ENCODE results near the gene GZMB. TPM values are rescaled to one million over a fixed set of nuclear protein-coding genes. Genes with fewer than 3 reads are reported as not detected.

GZMB gene
- total and polyA plus RNA-seq, 4 donors, result 2.2 to 15.7 (median 5.6) TPM

GRCh38 chr14:24630087-24630871 lies 3.7 kb downstream of the GZMB start:
- H3K27ac ChIP-seq (ENCODE audit: low read depth in 1 of 2, low read length in 1 of 2), result no peak overlapping the region

GRCh38 chr14:24629521-24629920 lies 4.5 kb downstream of the GZMB start:
- no peak for ATAC-seq (ENCODE audit: insufficient read depth, low FRiP score)
- no peak overlapping the region for H3K9ac ChIP-seq (ENCODE audit: insufficient read depth in 1 of 2, low read length in 2 of 2)
- peaks cover 0 to 3% (median 0%) of the 10 kb centered on the region in 4 donors for H3K9me3 ChIP-seq (ENCODE audit: control insufficient read depth in 4 of 4, insufficient read depth in 3 of 4, low read length in 3 of 4)
- 90 to 91% methylated on average over 6 of the region's 6 CpGs for WGBS, 2 donors
- H3K4me3 ChIP-seq, result no peak overlapping the region
- no peaks in the 10 kb centered on the region for H3K36me3 ChIP-seq (ENCODE audit: control insufficient read depth in 4 of 4, insufficient read depth in 4 of 4, low read length in 4 of 4)
- DNase-seq, result no peak
- H3K27ac ChIP-seq (ENCODE audit: low read depth in 1 of 2, low read length in 1 of 2), result no peak overlapping the region
- H3K27me3 ChIP-seq (ENCODE audit: control insufficient read depth in 3 of 3, insufficient read depth in 3 of 3, low read length in 2 of 3), result no peaks in the 10 kb centered on the region
- TF ChIP-seq CTCF (IDR thresholded peaks at IDR 0.05; ENCODE audit: control extremely low read depth, extremely low read depth), result no peak
- peaks cover 0 to 10% (median 4%) of the 10 kb centered on the region in 5 donors for H3K4me1 ChIP-seq (ENCODE audit: control insufficient read depth in 5 of 5, insufficient read depth in 5 of 5, low read length in 5 of 5)

More at GRCh38 chr14:24630087-24630871, 3.7 kb downstream of the GZMB start:
- WGBS, 2 donors, result 90 to 92% methylated on average over 3 of the region's 3 CpGs
- Histone ChIP-seq H3K36me3 (ENCODE audit: control insufficient read depth in 4 of 4, insufficient read depth in 4 of 4, low read length in 4 of 4) (no peaks in the 10 kb centered on the region), H3K27me3 (ENCODE audit: control insufficient read depth in 3 of 3, insufficient read depth in 3 of 3, low read length in 2 of 3) (no peaks in the 10 kb centered on the region), H3K4me1 (ENCODE audit: control insufficient read depth in 5 of 5, insufficient read depth in 5 of 5, low read length in 5 of 5) (peaks cover 0 to 10% (median 4%) of the 10 kb centered on the region in 5 donors), H3K9me3 (ENCODE audit: control insufficient read depth in 4 of 4, insufficient read depth in 3 of 4, low read length in 3 of 4) (peaks cover 0 to 3% (median 0%) of the 10 kb centered on the region in 4 donors), H3K9ac (ENCODE audit: insufficient read depth in 1 of 2, low read length in 2 of 2) (no peak overlapping the region), H3K4me3 (no peak overlapping the region)
- no peak for TF ChIP-seq CTCF (IDR thresholded peaks at IDR 0.05; ENCODE audit: control extremely low read depth, extremely low read depth)
- ATAC-seq (ENCODE audit: insufficient read depth, low FRiP score) (no peak), DNase-seq (no peak)

- WGBS, 2 donors, result 81 to 89% methylated on average over 2 of the region's 2 CpGs
- ATAC-seq (ENCODE audit: insufficient read depth, low FRiP score), result no peak
- H3K4me3 ChIP-seq, result no peak overlapping the region
- TF ChIP-seq CTCF (IDR thresholded peaks at IDR 0.05; ENCODE audit: control extremely low read depth, extremely low read depth), result no peak
- H3K9ac ChIP-seq (ENCODE audit: insufficient read depth in 1 of 2, low read length in 2 of 2), result no peak overlapping the region
- no peaks in the 10 kb centered on the region for H3K36me3 ChIP-seq (ENCODE audit: control insufficient read depth in 4 of 4, insufficient read depth in 4 of 4, low read length in 4 of 4)
- DNase-seq, result no peak
- H3K27ac ChIP-seq (ENCODE audit: low read depth in 1 of 2, low read length in 1 of 2), result no peak overlapping the region
- no peaks in the 10 kb centered on the region for H3K27me3 ChIP-seq (ENCODE audit: control insufficient read depth in 3 of 3, insufficient read depth in 3 of 3, low read length in 2 of 3)
- peaks cover 0 to 1% (median 0%) of the 10 kb centered on the region in 4 donors for H3K9me3 ChIP-seq (ENCODE audit: control insufficient read depth in 4 of 4, insufficient read depth in 3 of 4, low read length in 3 of 4)
- no peaks in the 10 kb centered on the region for H3K4me1 ChIP-seq (ENCODE audit: control insufficient read depth in 5 of 5, insufficient read depth in 5 of 5, low read length in 5 of 5)
These were observed 20.2 kb downstream of the GZMB start for GRCh38 chr14:24613747-24614146.
